GM12878 (cell line): ENCODE data around the gene ZFPM1. TPM values are rescaled to one million over a fixed set of nuclear protein-coding genes. Genes with fewer than 3 reads are reported as not detected.

Source experiments
- ETV6 ChIP-seq, 2 experiments: fragments of 450-650 bp in 1 of 2; IDR thresholded peaks in 1 of 2; conservative IDR thresholded peaks in 1 of 2; 2 replicates each; pipeline ENCODE4 v1.6.1; 2014; ENCODE audit warnings: antibody characterized with exemption in 1 of 2, borderline replicate concordance in 1 of 2, low read depth in 1 of 2, mild to moderate bottlenecking in 1 of 2, moderate library complexity in 1 of 2
- EZH2 ChIP-seq: IDR thresholded peaks from 2 replicates; pipeline ENCODE4 v1.6.1; 2012; ENCODE audit warnings: low read depth, mild to moderate bottlenecking, control low read depth, inconsistent platforms, low read length, borderline replicate concordance; ENCODE audit not compliant: control insufficient read depth
- KAT2A ChIP-seq: conservative IDR thresholded peaks from 2 replicates; pipeline ENCODE4 v1.6.1; 2011; ENCODE audit warnings: low read depth, low read length; ENCODE audit not compliant: control insufficient read depth
- NR2F1 ChIP-seq: fragments of 450-650 bp; conservative IDR thresholded peaks from 2 replicates; pipeline ENCODE4 v1.6.1; 2017; ENCODE audit warnings: mild to moderate bottlenecking
- NRF1 ChIP-seq: conservative IDR thresholded peaks from 2 replicates; pipeline ENCODE4 v1.6.1; 2011; ENCODE audit warnings: mild to moderate bottlenecking, low read depth, low read length, improper control_type of control experiment
- PRDM15 ChIP-seq: fragments of 450-650 bp; formaldehyde crosslinking; IDR thresholded peaks from 2 replicates; pipeline ENCODE4 v1.4.0; 2020; ENCODE audit warnings: mild to moderate bottlenecking, moderate library complexity
- TCF7 ChIP-seq: IDR thresholded peaks from 2 replicates; pipeline ENCODE4 v1.6.1; 2014; ENCODE audit warnings: antibody characterized with exemption, borderline replicate concordance
- polyA plus RNA-seq, 11 experiments: library from polyadenylated mRNA; depleted of rRNA in 4 of 11; unstranded in 6 of 11; stranded (reverse) in 5 of 11; fragments of >200 nt; fragmentation: Nextera tagmentation in 4 of 11; fragmentation: Illumina TruSeq in 1 of 11; extraction: Ambion mirVana in 4 of 11; extraction: Trizol in 1 of 11; gene quantifications; 1 replicate in 1 of 11; 2 replicates in 10 of 11; pipeline versions ENCODE4 v1.2.1 to v1.2.3, GENCODE V29; 2011 to 2016; ENCODE audit warnings: inconsistent platforms in 2 of 11, missing spikeins in 2 of 11, low read depth in 1 of 11
- total RNA-seq, 4 experiments: library from RNA; depleted of rRNA in 3 of 4; stranded (reverse); fragments of >200 nt in 3 of 4; fragmentation: Illumina TruSeq in 1 of 4; extraction: Trizol in 1 of 4; gene quantifications; 2 replicates each; pipeline versions ENCODE4 v1.2.1 to v1.2.3, GENCODE V29; 2013 to 2021
- TF ChIP-seq, protein P1 (sequence below): fragments of 450-650 bp; IDR thresholded peaks from 2 replicates; pipeline ENCODE4 v1.6.1; 2018; ENCODE audit warnings: mild to moderate bottlenecking, low read depth, moderate library complexity; ENCODE audit not compliant: partially characterized antibody

The ZFPM1 gene
- total and polyA plus RNA-seq, 10 of the 15 experiments (the other 5 are each of a cell fraction or from before 2014, with no cell fraction given) = 0.02 to 5.1 (median 0.30) TPM

DNA sequence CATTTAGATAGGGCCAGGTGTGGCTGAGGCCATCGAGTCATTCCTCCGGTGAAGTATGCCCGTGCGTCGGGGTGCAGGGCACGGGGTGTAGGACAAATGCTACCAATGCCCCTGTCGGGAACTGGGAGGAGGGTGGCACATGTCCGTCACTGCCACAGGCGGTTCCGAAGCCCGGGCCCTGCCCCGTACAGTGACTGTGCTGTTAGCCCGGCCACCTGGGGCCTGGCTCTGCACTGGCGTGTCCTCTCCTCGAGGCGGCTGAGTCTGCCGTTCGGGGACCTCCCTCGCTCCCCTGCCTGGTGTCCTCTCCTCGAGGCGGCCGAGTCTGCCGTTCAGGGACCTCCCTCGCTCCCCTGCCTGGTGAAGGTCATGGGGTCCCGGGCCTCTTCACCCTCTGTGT, 7.0 kb upstream of the ZFPM1 start (continued):
- TF ChIP-seq TCF7 = no peak
- no peak for TF ChIP-seq NR2F1
- no peak for TF ChIP-seq KAT2A
- no peak for TF ChIP-seq EZH2
- TF ChIP-seq, protein P1, sequence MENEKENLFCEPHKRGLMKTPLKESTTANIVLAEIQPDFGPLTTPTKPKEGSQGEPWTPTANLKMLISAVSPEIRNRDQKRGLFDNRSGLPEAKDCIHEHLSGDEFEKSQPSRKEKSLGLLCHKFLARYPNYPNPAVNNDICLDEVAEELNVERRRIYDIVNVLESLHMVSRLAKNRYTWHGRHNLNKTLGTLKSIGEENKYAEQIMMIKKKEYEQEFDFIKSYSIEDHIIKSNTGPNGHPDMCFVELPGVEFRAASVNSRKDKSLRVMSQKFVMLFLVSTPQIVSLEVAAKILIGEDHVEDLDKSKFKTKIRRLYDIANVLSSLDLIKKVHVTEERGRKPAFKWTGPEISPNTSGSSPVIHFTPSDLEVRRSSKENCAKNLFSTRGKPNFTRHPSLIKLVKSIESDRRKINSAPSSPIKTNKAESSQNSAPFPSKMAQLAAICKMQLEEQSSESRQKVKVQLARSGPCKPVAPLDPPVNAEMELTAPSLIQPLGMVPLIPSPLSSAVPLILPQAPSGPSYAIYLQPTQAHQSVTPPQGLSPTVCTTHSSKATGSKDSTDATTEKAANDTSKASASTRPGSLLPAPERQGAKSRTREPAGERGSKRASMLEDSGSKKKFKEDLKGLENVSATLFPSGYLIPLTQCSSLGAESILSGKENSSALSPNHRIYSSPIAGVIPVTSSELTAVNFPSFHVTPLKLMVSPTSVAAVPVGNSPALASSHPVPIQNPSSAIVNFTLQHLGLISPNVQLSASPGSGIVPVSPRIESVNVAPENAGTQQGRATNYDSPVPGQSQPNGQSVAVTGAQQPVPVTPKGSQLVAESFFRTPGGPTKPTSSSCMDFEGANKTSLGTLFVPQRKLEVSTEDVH = no peak
- TF ChIP-seq PRDM15 (CRISPR knock-in tag) = no peak
- no peak for TF ChIP-seq NRF1
- TF ChIP-seq ETV6 (conservative IDR thresholded peaks at IDR 0.05 in 1 of 2, IDR thresholded peaks at IDR 0.05 in 1 of 2; ENCODE audit: borderline replicate concordance in 1 of 2, low read depth in 1 of 2) = no peak
